T-helper 2 cell treated with Interferon-gamma antibody and Interleukin-4, amounts not matched to agents 5 μg/mL and 100 μg/mL, for 36 hours (primary cell): ENCODE measurements around the gene LHX1.

Experiments
- DNase-seq: peaks from one replicate; pipeline ENCODE4 v3.0.0; 2021; ENCODE audit warnings: low spot score
- H3K27ac Mint-ChIP-seq: one replicate; pipeline ENCODE4 v1.8.0; 2021; ENCODE audit warnings: mild to moderate bottlenecking, mixed read lengths
- H3K27me3 Mint-ChIP-seq: one replicate; pipeline ENCODE4 v1.8.0; 2021; ENCODE audit warnings: low read depth, mixed read lengths
- H3K36me3 Mint-ChIP-seq: one replicate; pipeline ENCODE4 v1.8.0; 2021; ENCODE audit warnings: low read depth, mixed read lengths
- H3K4me1 Mint-ChIP-seq: one replicate; pipeline ENCODE4 v1.8.0; 2021; ENCODE audit warnings: low read depth, mixed read lengths
- H3K4me3 Mint-ChIP-seq: one replicate; pipeline ENCODE4 v1.8.0; 2022; ENCODE audit warnings: mild to moderate bottlenecking, moderate library complexity, mixed read lengths
- H3K9me3 Mint-ChIP-seq: one replicate; pipeline ENCODE4 v1.8.0; 2021; ENCODE audit warnings: mixed read lengths

LHX1 gene

GRCh38 chr17:36939052-36939801, 2.0 kb downstream of the LHX1 start:
- Mint-ChIP-seq H3K36me3 (peaks cover 8% of the 10 kb centered on the region), H3K27me3 (peaks cover 79% of the 10 kb centered on the region), H3K9me3 (no peaks in the 10 kb centered on the region), H3K27ac (peak overlapping the region; percentile 13), H3K4me3 (peak overlapping the region; percentile 16), H3K4me1 (peaks cover 20% of the 10 kb centered on the region)
- no peak for DNase-seq

DNA sequence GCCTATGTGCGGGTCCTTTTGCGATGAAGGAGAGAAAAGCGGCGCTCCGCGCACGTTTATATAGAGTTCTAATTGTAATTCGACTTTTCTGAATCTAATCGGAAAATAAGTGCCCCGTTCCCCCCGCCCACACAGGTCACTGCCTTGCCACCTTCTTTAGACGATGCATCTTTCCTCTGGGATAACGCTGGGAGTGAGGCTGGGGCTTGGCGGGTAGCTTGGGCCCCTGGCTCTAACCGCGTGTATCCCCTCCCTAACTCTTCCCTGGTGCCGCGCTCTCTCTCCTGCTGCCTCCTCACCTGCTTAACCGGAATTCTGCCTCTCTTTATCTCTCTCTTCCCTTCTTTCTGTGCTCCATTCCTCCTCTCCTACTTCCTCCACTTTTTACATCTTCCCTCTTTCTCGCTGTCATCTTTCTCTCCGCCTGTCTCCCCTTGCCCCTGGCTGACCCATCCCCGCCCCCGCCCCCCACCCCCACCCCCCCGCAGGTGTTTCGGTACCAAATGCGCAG, 2.6 kb downstream of the LHX1 start:
- Mint-ChIP-seq H3K36me3 (peaks cover 8% of the 10 kb centered on the region), H3K4me1 (peaks cover 20% of the 10 kb centered on the region), H3K27me3 (peaks cover 82% of the 10 kb centered on the region), H3K27ac (peak overlapping the region; percentile 77), H3K4me3 (no peak overlapping the region), H3K9me3 (no peaks in the 10 kb centered on the region)
- no peak for DNase-seq

DNA sequence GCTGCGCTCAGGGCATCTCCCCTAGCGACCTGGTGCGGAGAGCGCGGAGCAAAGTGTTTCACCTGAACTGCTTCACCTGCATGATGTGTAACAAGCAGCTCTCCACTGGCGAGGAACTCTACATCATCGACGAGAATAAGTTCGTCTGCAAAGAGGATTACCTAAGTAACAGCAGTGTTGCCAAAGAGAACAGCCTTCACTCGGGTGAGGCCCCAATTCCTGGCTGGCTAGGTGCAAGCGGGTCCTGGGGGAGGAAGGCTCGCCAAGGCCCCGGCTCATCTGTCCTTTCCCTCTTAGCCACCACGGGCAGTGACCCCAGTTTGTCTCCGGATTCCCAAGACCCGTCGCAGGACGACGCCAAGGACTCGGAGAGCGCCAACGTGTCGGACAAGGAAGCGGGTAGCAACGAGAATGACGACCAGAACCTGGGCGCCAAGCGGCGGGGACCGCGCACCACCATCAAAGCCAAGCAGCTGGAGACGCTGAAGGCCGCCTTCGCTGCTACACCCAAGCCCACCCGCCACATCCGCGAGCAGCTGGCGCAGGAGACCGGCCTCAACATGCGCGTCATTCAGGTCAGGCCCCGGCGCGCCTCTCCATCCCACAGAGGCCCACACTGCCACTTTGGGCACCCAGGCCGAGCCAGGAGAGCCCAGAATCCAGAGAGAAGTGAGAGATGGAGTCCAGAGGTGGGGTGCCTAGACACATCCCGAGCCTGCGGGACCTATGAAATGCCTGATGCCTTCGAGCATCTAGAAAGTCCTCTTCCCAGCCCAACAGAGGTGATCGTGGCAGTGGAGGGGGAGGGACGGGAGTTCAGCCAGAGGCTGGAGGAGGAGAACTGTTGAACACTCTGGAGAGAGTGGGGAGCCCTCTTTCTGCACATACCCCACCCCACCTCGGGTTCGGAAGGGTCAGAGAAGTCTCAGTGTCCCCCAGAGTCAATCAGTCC, 3.3 kb downstream of the LHX1 start:
- Mint-ChIP-seq H3K4me1 (peaks cover 20% of the 10 kb centered on the region), H3K4me3 (no peak overlapping the region), H3K9me3 (no peaks in the 10 kb centered on the region), H3K36me3 (peaks cover 8% of the 10 kb centered on the region), H3K27me3 (peaks cover 82% of the 10 kb centered on the region), H3K27ac (no peak overlapping the region)
- no peak for DNase-seq

GRCh38 chr17:36941265-36942010, 4.2 kb downstream of the LHX1 start:
- DNase-seq = no peak
- peaks cover 17% of the 10 kb centered on the region for H3K4me1 Mint-ChIP-seq
- H3K27me3 Mint-ChIP-seq = peaks cover 79% of the 10 kb centered on the region
- peak overlapping the region; percentile 1 for H3K4me3 Mint-ChIP-seq
- H3K9me3 Mint-ChIP-seq = no peaks in the 10 kb centered on the region
- peak overlapping the region; percentile 34 for H3K27ac Mint-ChIP-seq
- H3K36me3 Mint-ChIP-seq = peaks cover 8% of the 10 kb centered on the region

DNA sequence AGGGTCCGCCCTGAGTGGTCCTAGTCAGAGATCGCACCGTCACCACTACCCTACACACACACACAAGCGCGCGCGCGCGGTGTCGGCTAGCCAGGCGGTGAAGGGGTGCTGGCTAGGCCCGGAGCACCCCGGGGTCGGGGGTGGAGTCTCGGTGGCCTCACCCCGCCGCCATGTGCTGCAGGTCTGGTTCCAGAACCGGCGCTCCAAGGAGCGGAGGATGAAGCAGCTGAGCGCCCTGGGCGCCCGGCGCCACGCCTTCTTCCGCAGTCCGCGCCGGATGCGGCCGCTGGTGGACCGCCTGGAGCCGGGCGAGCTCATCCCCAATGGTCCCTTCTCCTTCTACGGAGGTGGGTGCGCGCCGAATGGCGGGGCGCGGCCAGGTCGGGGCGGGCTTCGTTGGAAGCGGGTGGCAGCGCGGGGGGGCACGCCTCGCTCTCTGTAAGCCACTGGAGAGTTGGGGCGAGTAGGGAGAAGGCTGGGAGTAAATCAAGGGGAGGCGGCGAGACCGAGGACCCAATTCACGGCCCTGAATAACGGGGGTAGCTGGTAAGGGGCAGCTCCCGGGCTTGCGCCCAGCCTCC, 4.8 kb downstream of the LHX1 start:
- Mint-ChIP-seq H3K36me3 (peaks cover 8% of the 10 kb centered on the region), H3K27ac (no peak overlapping the region), H3K9me3 (no peaks in the 10 kb centered on the region), H3K27me3 (peaks cover 81% of the 10 kb centered on the region), H3K4me3 (peak overlapping the region; percentile 1), H3K4me1 (peaks cover 14% of the 10 kb centered on the region)
- no peak for DNase-seq

GRCh38 chr17:36942631-36943125, 5.4 kb downstream of the LHX1 start:
- H3K36me3 Mint-ChIP-seq = peaks cover 8% of the 10 kb centered on the region
- peaks cover 12% of the 10 kb centered on the region for H3K4me1 Mint-ChIP-seq
- no peak for DNase-seq
- no peak overlapping the region for H3K4me3 Mint-ChIP-seq
- peaks cover 81% of the 10 kb centered on the region for H3K27me3 Mint-ChIP-seq
- H3K27ac Mint-ChIP-seq = no peak overlapping the region
- no peaks in the 10 kb centered on the region for H3K9me3 Mint-ChIP-seq

DNA sequence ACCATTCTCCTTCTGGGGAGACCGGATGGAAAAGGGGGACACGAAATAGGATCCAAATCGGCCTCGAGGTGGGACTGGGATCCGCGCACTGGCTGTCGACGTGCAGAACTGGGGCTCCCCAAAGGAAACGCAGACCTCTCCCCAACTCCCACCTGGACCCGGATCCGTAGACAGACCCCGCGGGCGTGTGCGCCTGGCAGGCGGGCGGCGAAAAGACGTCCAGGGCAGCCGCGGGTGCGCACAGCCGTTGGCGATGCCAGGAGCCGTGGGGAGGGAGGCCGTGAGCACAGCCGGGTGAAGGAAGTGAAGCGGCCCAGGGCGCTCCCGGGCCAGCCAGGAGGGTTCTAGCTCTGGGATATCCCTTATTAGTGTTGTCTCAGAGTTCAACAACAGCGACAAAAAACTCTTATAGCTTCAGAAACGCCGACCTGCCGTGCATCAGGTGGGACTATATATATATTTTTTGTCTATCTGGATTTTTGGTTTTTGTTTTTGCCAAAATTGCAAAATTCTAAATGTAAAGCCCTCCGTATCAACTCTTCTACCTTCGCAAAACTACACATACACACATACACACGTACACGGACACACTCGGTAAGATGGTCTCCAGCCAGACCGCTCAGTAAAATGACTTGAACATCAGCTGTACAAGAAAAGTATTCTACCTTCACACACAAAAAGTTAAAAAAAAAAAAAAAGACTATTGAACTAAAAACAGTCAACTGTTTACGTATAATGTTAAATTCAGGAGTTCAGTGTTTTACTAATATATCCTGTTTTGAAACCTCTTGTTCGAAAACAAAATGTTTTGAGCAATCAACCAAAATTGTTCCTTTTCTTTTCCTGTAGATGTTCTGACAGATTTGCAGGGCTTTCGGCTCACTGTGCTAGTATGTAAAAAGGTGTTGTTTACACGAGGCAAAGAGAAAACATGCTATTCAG, 6.2 kb downstream of the LHX1 start:
- no peaks in the 10 kb centered on the region for H3K9me3 Mint-ChIP-seq
- DNase-seq = no peak
- peaks cover 16% of the 10 kb centered on the region for H3K4me1 Mint-ChIP-seq
- H3K27me3 Mint-ChIP-seq = peaks cover 78% of the 10 kb centered on the region
- peaks cover 5% of the 10 kb centered on the region for H3K36me3 Mint-ChIP-seq
- peak overlapping the region; percentile 28 for H3K27ac Mint-ChIP-seq
- H3K4me3 Mint-ChIP-seq = peak overlapping the region; percentile 27

GRCh38 chr17:36944553-36944952, 7.3 kb downstream of the LHX1 start:
- DNase-seq = no peak
- Mint-ChIP-seq H3K27me3 (peaks cover 71% of the 10 kb centered on the region), H3K4me1 (peaks cover 16% of the 10 kb centered on the region), H3K9me3 (no peaks in the 10 kb centered on the region), H3K36me3 (peaks cover 10% of the 10 kb centered on the region), H3K4me3 (no peak overlapping the region), H3K27ac (no peak overlapping the region)

DNA sequence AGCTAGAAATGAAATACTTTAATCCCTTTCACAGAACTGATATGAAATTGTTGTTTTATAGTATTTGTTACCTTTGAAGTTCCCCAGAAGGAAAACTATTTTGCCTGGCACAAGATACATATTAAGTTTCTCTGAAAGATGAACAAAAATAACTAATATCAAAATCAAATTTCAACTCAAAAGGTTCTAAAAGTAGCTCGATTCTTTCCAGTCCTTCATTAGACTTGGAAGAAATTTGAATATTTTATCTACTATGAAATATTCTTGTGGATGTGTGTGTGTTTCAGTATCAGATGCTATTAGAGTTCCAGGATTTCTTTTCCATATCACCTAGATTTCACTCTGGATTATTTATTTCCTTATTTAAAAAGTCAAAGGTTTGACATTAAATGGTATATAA, 7.9 kb downstream of the LHX1 start:
- no peak for DNase-seq
- H3K36me3 Mint-ChIP-seq = peaks cover 12% of the 10 kb centered on the region
- no peak overlapping the region for H3K27ac Mint-ChIP-seq
- H3K27me3 Mint-ChIP-seq = peaks cover 65% of the 10 kb centered on the region
- no peaks in the 10 kb centered on the region for H3K9me3 Mint-ChIP-seq
- H3K4me3 Mint-ChIP-seq = no peak overlapping the region
- peaks cover 21% of the 10 kb centered on the region for H3K4me1 Mint-ChIP-seq

DNA sequence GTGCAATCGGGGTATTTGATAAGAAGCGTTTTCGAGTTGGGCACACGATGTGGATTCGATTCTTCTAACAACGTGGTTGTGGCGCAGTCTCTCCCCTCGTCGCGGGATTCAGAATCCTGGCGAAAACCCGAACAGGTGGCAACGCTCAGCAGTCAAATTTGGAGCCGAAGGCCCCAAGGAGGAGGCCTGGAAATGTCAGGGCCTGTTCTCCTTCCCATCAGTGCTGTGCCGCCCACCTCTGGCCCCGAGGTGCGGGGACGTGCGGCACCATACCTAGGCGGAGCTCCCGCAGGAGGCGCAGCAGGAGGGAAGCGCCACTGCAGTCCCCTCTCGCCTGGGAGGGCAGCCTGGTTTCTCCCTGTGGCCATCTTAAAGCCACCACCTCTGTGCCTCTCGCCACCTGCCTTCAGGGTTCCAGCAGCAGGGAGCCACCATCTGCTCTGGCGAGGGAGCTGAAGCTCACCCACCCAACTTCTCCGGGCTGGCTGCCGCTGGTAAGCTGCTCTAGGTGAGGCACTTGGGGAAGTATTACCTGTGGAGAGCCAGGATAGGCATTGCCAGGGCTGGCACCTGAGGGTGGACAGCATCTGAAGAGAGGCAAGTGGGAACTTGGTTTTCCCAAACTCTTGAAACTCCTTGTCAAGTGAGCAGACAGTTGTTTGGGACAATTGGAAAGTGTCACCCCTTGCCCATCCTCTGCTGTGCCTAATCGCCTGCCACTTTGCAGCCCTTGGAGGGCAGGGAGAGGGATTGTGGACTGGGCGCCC, 8.9 kb downstream of the LHX1 start:
- Mint-ChIP-seq H3K9me3 (no peaks in the 10 kb centered on the region), H3K36me3 (peaks cover 20% of the 10 kb centered on the region), H3K27ac (no peak overlapping the region), H3K4me1 (peaks cover 30% of the 10 kb centered on the region), H3K4me3 (no peak overlapping the region), H3K27me3 (peaks cover 55% of the 10 kb centered on the region)
- no peak for DNase-seq

DNA sequence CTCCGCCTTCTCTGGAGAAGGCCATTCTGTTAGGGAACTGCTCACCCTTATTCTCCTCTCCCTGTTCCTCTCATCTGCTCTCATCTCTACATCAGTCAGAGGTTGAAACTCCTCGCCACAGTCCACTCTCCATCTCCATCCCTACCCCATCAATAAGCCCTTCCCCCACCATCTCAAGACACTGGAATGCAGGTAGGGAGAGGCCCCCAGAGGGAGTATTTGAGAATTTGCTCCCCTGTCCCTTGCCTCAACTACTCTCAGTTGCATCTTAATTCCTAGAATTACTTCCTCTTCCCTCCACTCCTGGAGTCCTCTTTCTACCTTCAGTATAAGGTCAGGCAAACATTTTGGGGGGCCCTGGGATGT, 9.4 kb downstream of the LHX1 start:
- Mint-ChIP-seq H3K36me3 (peaks cover 21% of the 10 kb centered on the region), H3K4me3 (no peak overlapping the region), H3K27ac (no peak overlapping the region), H3K4me1 (peaks cover 30% of the 10 kb centered on the region), H3K27me3 (peaks cover 49% of the 10 kb centered on the region), H3K9me3 (no peaks in the 10 kb centered on the region)
- no peak for DNase-seq
